Neural progenitor cell (in vitro differentiated cells): ENCODE results near the gene ADRA2A.

Experiments used
- EZH2phosphoT487 ChIP-seq: fragments of 200-600 bp; sonication (generic); IDR thresholded peaks from 2 replicates; pipeline ENCODE4 v1.6.1; 2017; ENCODE audit warnings: antibody characterized with exemption
- TF ChIP-seq, protein P1 (sequence below): fragments of 200-600 bp; sonication (generic); IDR thresholded peaks from 2 replicates; pipeline ENCODE4 v1.5.1; 2017; ENCODE audit warnings: antibody characterized with exemption, mild to moderate bottlenecking

DNA sequence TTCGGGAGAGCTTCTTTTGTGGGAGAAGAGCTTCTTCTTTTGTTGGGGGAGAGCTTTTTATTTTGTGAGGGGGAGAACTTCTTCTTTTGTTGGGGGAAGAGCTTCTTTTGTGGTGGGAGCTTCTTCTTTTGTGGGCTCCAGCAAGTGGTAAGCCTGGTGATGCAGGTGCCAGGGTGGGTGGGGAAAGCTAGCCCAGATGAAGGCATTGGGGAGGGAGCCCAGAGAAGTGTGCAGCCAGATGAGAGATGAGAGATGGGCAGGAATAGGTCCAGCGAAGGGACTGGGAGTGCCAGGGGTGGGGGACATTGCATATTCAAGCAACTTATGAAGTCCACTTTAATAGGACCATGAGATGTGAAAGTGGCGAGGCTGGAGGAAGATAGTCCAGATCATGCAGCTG lies 9.7 kb downstream of the ADRA2A start:
- TF ChIP-seq, protein P1, sequence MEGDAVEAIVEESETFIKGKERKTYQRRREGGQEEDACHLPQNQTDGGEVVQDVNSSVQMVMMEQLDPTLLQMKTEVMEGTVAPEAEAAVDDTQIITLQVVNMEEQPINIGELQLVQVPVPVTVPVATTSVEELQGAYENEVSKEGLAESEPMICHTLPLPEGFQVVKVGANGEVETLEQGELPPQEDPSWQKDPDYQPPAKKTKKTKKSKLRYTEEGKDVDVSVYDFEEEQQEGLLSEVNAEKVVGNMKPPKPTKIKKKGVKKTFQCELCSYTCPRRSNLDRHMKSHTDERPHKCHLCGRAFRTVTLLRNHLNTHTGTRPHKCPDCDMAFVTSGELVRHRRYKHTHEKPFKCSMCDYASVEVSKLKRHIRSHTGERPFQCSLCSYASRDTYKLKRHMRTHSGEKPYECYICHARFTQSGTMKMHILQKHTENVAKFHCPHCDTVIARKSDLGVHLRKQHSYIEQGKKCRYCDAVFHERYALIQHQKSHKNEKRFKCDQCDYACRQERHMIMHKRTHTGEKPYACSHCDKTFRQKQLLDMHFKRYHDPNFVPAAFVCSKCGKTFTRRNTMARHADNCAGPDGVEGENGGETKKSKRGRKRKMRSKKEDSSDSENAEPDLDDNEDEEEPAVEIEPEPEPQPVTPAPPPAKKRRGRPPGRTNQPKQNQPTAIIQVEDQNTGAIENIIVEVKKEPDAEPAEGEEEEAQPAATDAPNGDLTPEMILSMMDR = no peak
- TF ChIP-seq EZH2phosphoT487 = no peak
